ENCODE results near the gene SMYD3. TPM values are rescaled to one million over a fixed set of nuclear protein-coding genes. Genes with fewer than 3 reads are reported as not detected.

Gene SMYD3
- total and polyA plus RNA-seq, 10 of the 15 experiments (the other 5 are each of a cell fraction or from before 2014, with no cell fraction given): 18.3 to 54.0 (median 24.8) TPM

- TF ChIP-seq USF1 (IDR thresholded peaks at IDR 0.05; ENCODE audit: borderline replicate concordance, extremely low read length, insufficient read depth, low read depth, low read length): no peak
Observed at GRCh38 chr1:245874942-245875580, 632.0 kb downstream of the SMYD3 start (continued).

DNA sequence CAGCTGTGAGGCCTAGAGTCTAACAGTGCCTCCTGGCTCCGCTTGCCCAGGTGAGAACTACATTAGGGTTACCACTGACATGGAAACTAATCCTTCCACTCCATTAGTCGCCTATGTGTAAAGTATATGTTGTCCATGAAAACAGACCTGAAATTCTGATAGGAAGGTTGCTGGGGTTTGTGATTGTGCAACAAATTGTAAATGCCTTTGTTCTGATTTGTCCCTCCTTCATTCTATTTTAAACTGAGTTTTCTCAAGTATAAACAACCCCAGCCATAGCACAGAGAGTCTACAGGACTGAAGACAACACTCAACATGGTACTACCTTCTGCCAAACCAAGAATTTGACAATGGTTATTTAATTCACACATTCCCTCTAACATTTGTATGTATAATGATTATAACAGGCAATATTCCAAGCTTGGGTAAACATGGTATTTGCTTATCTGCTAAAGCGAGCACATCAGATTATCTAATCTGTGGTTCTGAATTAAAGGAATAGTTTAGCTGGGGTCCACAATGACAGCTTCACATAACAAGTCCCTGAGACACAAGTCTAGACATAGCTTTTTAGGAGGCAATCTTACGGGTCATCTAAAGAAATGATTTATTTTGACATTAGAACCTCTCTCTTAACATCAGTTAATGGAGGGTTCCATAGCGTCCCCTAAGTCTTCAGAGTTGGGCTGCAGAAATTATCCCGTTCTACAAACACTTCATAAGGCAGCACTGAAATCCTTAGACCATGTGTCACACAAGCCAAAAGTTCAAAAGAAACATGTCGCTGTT lies 633.0 kb downstream of the SMYD3 start:
- Histone ChIP-seq H3K27ac (ENCODE audit: control insufficient read depth, insufficient read depth) (no peak overlapping the region), H3K79me2 (ENCODE audit: control insufficient read depth, insufficient read depth, low read length) (no peaks in the 10 kb centered on the region), H2AFZ (ENCODE audit: control insufficient read depth, low read depth, low read length) (no peak overlapping the region), H3K4me2 (ENCODE audit: control insufficient read depth, insufficient read depth) (no peak overlapping the region), H3K4me3 (no peak overlapping the region), H3K9me3 (replicated peaks; ENCODE audit: control insufficient read depth, insufficient read depth, low read length) (no peaks in the 10 kb centered on the region), H3K9ac (ENCODE audit: control insufficient read depth, insufficient read depth, low read length) (no peak overlapping the region), H3K4me1 (ENCODE audit: control insufficient read depth, insufficient read depth, low read length) (no peaks in the 10 kb centered on the region), H3K36me3 (ENCODE audit: control insufficient read depth in 2 of 2, insufficient read depth in 2 of 2, low read length in 1 of 2) (no peaks in the 10 kb centered on the region), H4K20me1 (ENCODE audit: control insufficient read depth, insufficient read depth) (no peaks in the 10 kb centered on the region), H3K27me3 (replicated peaks in 1 of 2; ENCODE audit: control insufficient read depth in 2 of 2, insufficient read depth in 2 of 2, low read length in 1 of 2) (no peaks in the 10 kb centered on the region)
- ATAC-seq (no peak), DNase-seq (ENCODE audit: low read depth, low spot score) (no peak), FAIRE-seq (no peak)
- POLR2A ChIA-PET: no interaction called here
- TF ChIP-seq CUX1 (IDR thresholded peaks at IDR 0.05; ENCODE audit: insufficient replicate concordance, low read depth, low read length) (no peak), USF1 (IDR thresholded peaks at IDR 0.05; ENCODE audit: borderline replicate concordance, extremely low read length, insufficient read depth, low read depth, low read length) (no peak), ETV6 (conservative IDR thresholded peaks at IDR 0.05 in 1 of 2, IDR thresholded peaks at IDR 0.05 in 1 of 2; ENCODE audit: borderline replicate concordance in 1 of 2, low read depth in 1 of 2) (no peak), STAT3 (IDR thresholded peaks at IDR 0.05; ENCODE audit: low read depth, low read length) (no peak), KAT2A (conservative IDR thresholded peaks at IDR 0.05; ENCODE audit: control insufficient read depth, low read depth, low read length) (no peak), PML (IDR thresholded peaks at IDR 0.05; ENCODE audit: low read length) (no peak), IKZF1 (conservative IDR thresholded peaks at IDR 0.05) (no peak)
- TF ChIP-seq, protein P1, sequence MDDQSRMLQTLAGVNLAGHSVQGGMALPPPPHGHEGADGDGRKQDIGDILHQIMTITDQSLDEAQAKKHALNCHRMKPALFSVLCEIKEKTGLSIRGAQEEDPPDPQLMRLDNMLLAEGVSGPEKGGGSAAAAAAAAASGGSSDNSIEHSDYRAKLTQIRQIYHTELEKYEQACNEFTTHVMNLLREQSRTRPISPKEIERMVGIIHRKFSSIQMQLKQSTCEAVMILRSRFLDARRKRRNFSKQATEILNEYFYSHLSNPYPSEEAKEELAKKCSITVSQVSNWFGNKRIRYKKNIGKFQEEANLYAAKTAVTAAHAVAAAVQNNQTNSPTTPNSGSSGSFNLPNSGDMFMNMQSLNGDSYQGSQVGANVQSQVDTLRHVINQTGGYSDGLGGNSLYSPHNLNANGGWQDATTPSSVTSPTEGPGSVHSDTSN (IDR thresholded peaks at IDR 0.05; ENCODE audit: insufficient replicate concordance, low read depth, low read length): no peak
- BruUV-seq (replicated peaks): no TSS peak
- CTCF ChIA-PET: interaction anchor here (0.6 to 1.6 kb wide), 2 partner anchors 15 to 255 kb away, joined by 3 to 8 read pairs; no protein-coding TSS in a partner anchor
- WGBS (ENCODE audit: insufficient coverage, insufficient replicate concordance, low lambda C conversion rate, missing lambda C conversion rate): 94% methylated on average over 7 of the region's 7 CpGs
- SMC1A ChIA-PET (ENCODE audit: uncharacterized antibody, unreplicated experiment): interaction anchor here (0.8 to 1.7 kb wide), 7 partner anchors 8 to 20 kb away, joined by 3 to 5 read pairs (median 3); no protein-coding TSS in a partner anchor
- RAD21 ChIA-PET (ENCODE audit: unreplicated experiment): interaction anchor here (0.7 to 1.0 kb wide), 2 partner anchors 14 to 63 kb away, joined by 3 read pairs; no protein-coding TSS in a partner anchor
- in situ Hi-C loops (cut with MboI): no loop called here
- intact Hi-C loops (cut with micrococcal nuclease; ENCODE audit: unreplicated experiment): no loop called here
